Caki2 (cell line): Measurements from ENCODE around the gene ATP7B. TPM values are rescaled to one million over a fixed set of nuclear protein-coding genes. Genes with fewer than 3 reads are reported as not detected.

ENCODE experiments used
- total RNA-seq: library from RNA; depleted of rRNA; stranded (reverse); fragments of >200 nt; shearing (Covaris generic); gene quantifications from 2 replicates; pipeline ENCODE4 v1.2.3, GENCODE V29; 2014; ENCODE audit warnings: low replicate concordance; rRNA removed

ATP7B gene
- total RNA-seq, 1 experiment from 2014 or later, result 4.6 TPM

Other genes starting within 250 kb of the ATP7B start
- 0.75 and 2.8 TPM in 2 replicates for gene DHRS12, start 207.3 kb downstream of the ATP7B start, total RNA-seq
- not detected in 2 replicates for gene TMEM272, start 166.3 kb downstream of the ATP7B start, total RNA-seq
- not detected in 2 replicates for gene CCDC70, start 149.5 kb downstream of the ATP7B start, total RNA-seq
- 3.7 and 4.3 TPM in 2 replicates for gene ALG11, start 948 bp upstream of the ATP7B start, total RNA-seq
- gene UTP14C, start 13.2 kb upstream of the ATP7B start, total RNA-seq, result 4.1 and 9.5 TPM in 2 replicates
- gene NEK5, start 117.6 kb upstream of the ATP7B start, total RNA-seq, result 0.07 TPM in 1 of 2 replicates, not detected in the other
- gene NEK3, start 148.1 kb upstream of the ATP7B start, total RNA-seq, result 2.1 and 2.3 TPM in 2 replicates